HG02759 (cell line): ENCODE data around the gene ABR.
A peak's percentile ranks its signal among the peaks of the same experiment; 100 is the strongest.

ENCODE experiments used
- ATAC-seq: cut with Tn5 transposase; IDR thresholded peaks from one replicate; pipeline ENCODE4 v1.9.1; 2021; ENCODE audit warnings: mild to moderate bottlenecking, moderate library complexity; ENCODE audit not compliant: unreplicated experiment

The ABR gene

DNA sequence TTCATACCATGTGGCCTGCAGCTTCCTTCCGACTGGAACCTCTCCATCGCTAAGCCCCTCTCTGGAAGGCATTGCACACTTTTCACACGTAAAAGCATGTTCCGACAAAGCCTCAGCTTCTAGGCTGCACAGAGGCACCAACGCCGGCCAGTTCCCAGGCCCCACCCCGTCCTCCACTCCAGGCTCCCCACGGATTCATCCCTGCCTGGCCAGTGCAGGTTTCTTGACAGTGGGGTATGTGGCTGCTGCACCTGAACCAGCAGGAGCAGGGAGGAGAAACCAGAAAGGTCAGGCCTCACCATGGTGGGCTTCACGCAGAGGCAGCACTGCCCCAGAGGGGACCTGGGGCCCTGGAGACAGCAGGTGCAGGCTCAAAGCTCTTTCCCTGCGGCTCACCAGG, 168.6 kb downstream of the ABR start:
- no peak for ATAC-seq

GRCh38 chr17:1010586-1010985, 169.2 kb downstream of the ABR start:
- ATAC-seq: no peak

DNA sequence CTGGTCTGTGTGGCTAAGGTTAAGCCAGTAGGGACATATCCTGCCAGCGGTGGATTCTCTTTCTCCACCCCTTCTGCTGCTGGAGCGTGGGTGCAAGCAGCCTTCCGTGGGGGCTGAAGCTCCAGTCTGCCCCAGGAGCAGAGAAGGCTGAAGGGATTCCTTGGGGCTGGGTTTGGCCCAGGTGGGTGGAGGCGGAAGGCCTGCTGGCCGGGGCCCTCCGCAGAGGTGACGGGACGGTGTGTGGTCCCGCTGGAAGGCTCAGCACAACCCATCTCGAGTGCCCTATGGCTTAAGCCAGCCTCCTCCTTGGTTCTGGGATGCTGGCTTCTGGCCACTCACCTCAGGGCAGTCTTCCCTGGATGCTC, 169.7 kb downstream of the ABR start:
- no peak for ATAC-seq

- ATAC-seq: no peak
Measured at GRCh38 chr17:1009229-1010085, 170.3 kb downstream of the ABR start.

DNA sequence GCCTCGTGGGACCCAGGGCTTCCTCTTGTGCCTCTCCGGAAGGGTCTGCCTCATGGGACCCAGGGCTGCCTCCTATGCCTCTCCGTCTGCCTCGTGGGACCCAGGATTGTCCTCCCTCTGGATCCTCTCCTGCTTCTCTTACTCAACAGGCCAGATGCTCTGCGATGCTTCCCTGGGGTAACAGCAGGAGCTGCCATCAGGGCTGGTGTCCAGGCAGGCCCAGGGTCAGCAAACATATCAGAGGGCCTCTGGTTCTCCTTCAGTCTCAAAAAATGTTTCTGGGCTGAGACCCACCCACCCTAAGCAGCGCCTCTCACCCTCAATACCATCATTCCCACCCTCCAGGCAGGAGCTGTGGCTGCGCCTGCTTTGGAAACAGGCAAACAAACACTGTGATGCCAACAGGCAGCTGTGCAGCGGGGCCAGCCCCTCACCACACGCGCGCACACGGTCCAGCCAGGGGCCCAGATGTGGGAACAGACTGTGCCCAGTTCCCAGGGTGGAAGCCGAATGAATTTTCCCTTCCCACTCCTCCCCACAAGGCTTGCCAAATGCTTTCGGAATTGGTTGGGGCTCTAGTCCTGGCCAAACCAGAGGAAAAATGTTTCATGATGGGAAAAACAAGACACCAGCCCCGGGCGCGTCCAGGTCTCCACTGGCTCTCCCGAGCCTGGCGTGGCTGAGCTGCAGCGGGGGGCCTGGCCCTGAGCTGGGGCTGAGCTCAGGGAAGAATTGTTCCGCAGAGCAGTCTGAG, 171.6 kb downstream of the ABR start:
- no peak for ATAC-seq

GRCh38 chr17:1007310-1008007, 172.3 kb downstream of the ABR start:
- no peak for ATAC-seq

DNA sequence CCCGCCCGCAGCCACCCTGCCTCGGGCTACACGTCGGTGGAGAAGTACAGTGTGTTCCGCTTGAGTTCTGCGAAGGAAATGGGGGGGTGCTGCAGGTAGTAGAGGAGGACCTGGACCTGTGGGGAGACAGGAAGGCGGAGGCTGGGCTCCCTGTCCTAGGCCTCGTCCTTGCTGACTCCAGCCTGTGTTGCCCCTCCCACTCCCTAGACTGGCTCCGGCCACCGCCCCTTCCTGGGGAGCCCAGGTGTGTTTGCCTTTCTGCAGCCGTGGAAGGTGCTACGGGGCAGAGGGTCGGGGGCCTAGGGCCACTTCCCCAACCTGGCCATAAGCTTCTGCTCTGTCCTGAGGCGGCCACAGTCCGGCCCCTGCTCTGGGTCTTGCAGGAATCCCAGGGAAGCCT, 173.7 kb downstream of the ABR start:
- no peak for ATAC-seq

DNA sequence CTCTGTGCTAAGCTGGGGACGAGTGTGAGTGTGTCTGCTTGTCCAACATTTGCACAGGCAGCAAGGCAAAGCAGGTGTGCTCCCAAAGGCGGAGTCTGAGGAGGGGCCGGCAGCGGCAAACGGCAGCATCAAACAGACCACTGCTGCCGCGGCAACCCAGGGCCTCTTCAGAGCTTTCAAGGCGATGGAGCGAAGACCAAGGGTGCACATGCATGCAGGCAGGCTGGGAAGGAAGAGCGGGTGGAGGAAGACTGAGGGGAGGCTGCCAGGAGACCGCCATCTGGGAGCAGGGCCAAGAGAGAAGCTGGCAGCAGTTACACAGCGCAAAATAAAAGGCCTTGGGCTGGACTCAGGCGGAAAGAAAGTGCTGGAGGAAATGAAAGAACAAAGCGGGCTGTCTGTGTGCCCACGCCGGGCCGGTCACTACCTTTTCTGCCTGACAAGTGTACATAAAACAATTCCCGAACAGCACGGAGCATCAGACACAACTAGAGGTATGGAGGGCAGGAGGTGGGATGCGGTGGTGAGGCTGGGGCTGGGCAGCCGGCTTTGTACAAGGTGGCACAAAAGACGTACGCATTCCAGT, 174.3 kb downstream of the ABR start:
- no peak for ATAC-seq

GRCh38 chr17:1004769-1005295, 174.9 kb downstream of the ABR start:
- no peak for ATAC-seq

GRCh38 chr17:1003972-1004768, 175.6 kb downstream of the ABR start:
- no peak for ATAC-seq

DNA sequence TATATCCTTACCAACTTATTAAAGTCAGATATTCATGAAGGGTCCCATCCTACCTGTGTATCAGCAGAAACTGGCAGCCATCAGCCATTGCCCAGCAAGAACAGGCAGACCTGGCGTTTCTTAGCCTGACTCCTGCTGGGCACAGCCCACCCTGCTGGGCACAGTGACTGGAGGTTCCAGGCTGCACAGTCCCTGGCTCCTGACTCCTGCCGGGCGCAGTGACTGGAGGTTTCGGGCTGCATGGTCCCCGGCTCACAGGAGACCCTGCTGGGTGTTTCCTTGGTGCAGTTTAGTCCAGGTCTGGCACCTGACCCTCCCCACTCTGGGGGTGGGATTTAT, 176.2 kb downstream of the ABR start:
- ATAC-seq: no peak

DNA sequence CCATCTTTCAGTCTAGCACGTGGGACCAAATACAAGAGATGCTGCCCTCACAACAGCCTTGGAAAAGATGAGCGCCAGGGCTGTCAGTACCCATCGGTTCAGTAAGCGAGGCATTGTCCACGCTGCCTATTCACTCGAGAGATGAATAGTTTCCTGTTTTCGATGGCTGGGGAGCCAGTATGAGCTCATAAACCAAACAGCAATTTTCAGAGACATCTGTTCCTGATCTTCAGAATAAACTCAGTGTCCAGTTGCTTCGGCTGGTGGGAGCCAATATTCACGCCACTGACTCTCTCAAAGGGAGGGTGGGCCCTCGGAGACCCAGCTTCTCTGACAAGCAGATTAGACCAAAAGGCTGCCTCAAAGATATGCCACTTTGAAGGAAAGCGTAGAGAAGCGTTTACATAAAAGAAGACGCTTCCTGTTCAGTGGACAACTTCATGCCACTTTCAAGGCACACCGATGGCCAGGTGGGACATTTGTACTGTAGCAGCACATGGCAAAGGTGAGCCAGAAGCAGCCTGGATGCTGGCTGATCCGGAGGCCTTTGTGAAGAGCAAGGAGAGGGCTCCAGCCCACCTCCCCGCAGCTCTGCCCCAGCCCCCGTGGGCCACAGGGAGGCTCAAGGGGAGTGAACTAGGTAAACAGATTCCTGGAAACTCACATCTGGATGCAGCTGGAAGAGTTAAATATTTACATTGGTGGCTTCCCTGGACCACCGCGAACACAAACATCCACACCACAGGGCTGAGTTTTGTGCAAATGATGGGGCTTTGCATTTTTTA, 176.8 kb downstream of the ABR start:
- ATAC-seq: no peak

DNA sequence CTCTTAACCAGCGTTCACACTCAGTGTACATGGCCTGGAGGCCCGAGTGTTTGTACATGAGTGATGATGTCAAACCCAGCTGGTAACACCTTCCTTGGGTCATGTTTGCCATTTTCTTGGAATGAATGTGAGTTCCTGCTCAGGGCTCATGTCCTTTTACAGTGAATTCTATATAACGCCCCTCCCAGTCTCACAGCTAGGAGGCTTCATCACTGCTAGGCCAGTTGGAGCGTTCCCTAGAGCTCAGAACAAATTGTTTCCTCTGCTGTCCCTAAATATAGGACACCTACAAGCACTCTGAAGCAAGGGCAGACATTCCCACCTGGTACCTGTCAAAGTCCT, 177.4 kb downstream of the ABR start:
- no peak for ATAC-seq

- ATAC-seq: no peak
Measured at GRCh38 chr17:1001640-1002411, 178.0 kb downstream of the ABR start.

DNA sequence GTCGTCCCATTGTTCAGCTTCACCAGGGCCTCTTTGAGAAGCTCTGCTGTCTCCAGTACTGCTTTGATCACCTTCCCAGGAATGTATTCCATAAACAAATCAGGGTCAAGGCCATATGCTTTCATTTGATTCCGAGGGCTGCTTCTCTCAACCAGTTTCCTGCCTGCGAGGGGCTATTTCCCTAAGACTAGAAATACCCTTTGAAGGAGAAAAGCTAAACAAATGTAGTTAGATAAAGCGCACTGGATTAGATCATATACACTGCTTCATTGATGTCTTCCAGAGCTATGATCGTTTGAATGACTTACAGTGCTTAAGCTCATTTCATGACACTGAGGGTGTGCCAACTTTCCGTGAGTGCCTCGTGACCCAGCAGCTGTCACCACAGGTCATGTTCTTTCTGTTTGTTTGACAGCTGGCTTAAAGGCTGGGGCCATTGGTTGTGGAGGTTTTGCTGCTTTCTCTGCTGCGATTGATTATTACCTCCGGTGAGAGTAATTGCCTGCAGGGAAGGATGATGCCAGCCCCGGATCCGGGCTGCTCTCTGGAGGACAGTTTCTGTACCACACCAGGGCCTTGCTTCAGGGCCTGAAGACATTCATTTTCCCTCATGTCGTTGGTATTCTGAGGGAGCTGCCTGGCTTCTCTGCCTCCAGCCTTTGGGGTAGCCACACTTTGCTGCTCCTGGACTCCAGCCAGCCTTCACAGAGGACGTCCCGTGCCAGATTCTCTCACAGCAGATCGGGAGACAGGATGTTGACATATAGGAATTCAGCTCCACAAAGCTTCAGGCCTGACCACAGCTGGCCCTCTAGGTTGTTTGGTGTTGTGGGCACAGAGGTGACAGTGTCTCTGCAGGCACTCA, 179.0 kb downstream of the ABR start:
- ATAC-seq: no peak

GRCh38 chr17:998111-998510, 181.7 kb downstream of the ABR start:
- no peak for ATAC-seq

GRCh38 chr17:996554-997344, 183.0 kb downstream of the ABR start, which contains the start of gene TIMM22:
TSS of gene TIMM22 (plus strand) at chr17:997129. CDS start at chr17:997143, 14 bp downstream.
- peak; percentile 95 for ATAC-seq
